ENCODE measurements around the gene ZNF275. TPM values are rescaled to one million over a fixed set of nuclear protein-coding genes. Genes with fewer than 3 reads are reported as not detected.

ZNF275 gene
- total RNA-seq, 1 experiment from 2014 or later = 9.8 TPM

DNA sequence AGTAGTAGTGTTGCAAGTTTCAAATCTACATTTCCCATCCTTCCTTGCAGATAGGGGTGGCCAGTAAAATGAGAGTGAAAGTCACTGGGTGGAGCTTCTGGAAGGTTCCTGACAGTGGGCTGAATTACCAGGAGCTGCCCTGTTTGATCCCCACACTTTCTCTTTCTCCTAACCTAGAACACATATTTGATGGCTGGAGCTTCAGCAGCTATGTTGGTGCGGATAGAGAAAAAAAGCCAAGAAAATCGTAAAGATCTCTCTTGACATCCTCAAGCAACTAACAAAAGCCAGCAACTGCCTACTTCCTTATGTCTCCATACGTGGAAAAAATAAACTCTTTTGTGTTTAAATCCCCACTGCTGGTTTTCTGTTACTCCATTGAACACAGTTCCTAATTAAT lies 32.2 kb downstream of the ZNF275 start:
- ChIA-PET CTCF (no interaction called here), POLR2A (no interaction called here), RAD21 (ENCODE audit: low non-redundant PET in 1 of 2, low total read pairs in 2 of 2, uncharacterized antibody in 2 of 2, unreplicated experiment in 2 of 2) (no interaction called here)
- Histone ChIP-seq H3K4me2 (ENCODE audit: low read length) (no peak overlapping the region), H2AFZ (ENCODE audit: low read depth, low read length, poor library complexity, severe bottlenecking) (no peak overlapping the region), H3K9ac (ENCODE audit: low read length) (no peak overlapping the region), H3K4me3 (replicated peaks in 1 of 2; ENCODE audit: low read depth in 1 of 2, low read length in 2 of 2) (no peak overlapping the region), H3K4me1 (ENCODE audit: control insufficient read depth in 1 of 2, insufficient read depth in 2 of 2, low read length in 2 of 2) (no peaks in the 10 kb centered on the region), H3K9me2 (ENCODE audit: insufficient read depth) (no peaks in the 10 kb centered on the region), H4K20me1 (ENCODE audit: insufficient read depth) (no peaks in the 10 kb centered on the region), H3K79me2 (ENCODE audit: insufficient read depth, low read length) (no peaks in the 10 kb centered on the region), H3K27me3 (ENCODE audit: insufficient read depth, low read length) (peaks cover 4% of the 10 kb centered on the region; the same call in 1 of the 2 replicates), H3K9me3 (ENCODE audit: control insufficient read depth in 1 of 2, insufficient read depth in 1 of 2, low read depth in 1 of 2, low read length in 2 of 2) (no peaks in the 10 kb centered on the region), H3K27ac (ENCODE audit: low read depth, low read length) (no peak overlapping the region), H3K36me3 (ENCODE audit: control insufficient read depth in 1 of 2, insufficient read depth in 2 of 2, low read length in 2 of 2) (no peaks in the 10 kb centered on the region)
- TF ChIP-seq EGR1 (IDR thresholded peaks at IDR 0.05; ENCODE audit: low read depth) = no peak
- no peak for TF ChIP-seq YY1 (IDR thresholded peaks at IDR 0.05; ENCODE audit: extremely low read depth, insufficient replicate concordance, low read depth, low read length)
- no peak for TF ChIP-seq CBX3 (IDR thresholded peaks at IDR 0.05; ENCODE audit: low read depth)
- no peak for TF ChIP-seq CEBPB (IDR thresholded peaks at IDR 0.05; ENCODE audit: low read depth)
- TF ChIP-seq EZH2phosphoT487 (IDR thresholded peaks at IDR 0.05; ENCODE audit: borderline replicate concordance) = no peak
- no peak for TF ChIP-seq ZFX (IDR thresholded peaks at IDR 0.05)
- no peak for TF ChIP-seq SRF (IDR thresholded peaks at IDR 0.05; ENCODE audit: low read depth)
- no peak for TF ChIP-seq RAD21 (IDR thresholded peaks at IDR 0.05; ENCODE audit: low read depth)
- TF ChIP-seq ELF1 (IDR thresholded peaks at IDR 0.05; ENCODE audit: borderline replicate concordance, low read depth) = no peak
- no peak for TF ChIP-seq ZNF274 (IDR thresholded peaks at IDR 0.05; ENCODE audit: low read depth, low read length)
- TF ChIP-seq, protein P1, sequence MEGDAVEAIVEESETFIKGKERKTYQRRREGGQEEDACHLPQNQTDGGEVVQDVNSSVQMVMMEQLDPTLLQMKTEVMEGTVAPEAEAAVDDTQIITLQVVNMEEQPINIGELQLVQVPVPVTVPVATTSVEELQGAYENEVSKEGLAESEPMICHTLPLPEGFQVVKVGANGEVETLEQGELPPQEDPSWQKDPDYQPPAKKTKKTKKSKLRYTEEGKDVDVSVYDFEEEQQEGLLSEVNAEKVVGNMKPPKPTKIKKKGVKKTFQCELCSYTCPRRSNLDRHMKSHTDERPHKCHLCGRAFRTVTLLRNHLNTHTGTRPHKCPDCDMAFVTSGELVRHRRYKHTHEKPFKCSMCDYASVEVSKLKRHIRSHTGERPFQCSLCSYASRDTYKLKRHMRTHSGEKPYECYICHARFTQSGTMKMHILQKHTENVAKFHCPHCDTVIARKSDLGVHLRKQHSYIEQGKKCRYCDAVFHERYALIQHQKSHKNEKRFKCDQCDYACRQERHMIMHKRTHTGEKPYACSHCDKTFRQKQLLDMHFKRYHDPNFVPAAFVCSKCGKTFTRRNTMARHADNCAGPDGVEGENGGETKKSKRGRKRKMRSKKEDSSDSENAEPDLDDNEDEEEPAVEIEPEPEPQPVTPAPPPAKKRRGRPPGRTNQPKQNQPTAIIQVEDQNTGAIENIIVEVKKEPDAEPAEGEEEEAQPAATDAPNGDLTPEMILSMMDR (IDR thresholded peaks at IDR 0.05 in 2 of 3, conservative IDR thresholded peaks at IDR 0.05 in 1 of 3; ENCODE audit: borderline replicate concordance in 1 of 3, insufficient read depth in 1 of 3, low read depth in 2 of 3, low read length in 2 of 3) = no peak
- no peak for TF ChIP-seq EZH2 (IDR thresholded peaks at IDR 0.05)
- TF ChIP-seq, protein P2, sequence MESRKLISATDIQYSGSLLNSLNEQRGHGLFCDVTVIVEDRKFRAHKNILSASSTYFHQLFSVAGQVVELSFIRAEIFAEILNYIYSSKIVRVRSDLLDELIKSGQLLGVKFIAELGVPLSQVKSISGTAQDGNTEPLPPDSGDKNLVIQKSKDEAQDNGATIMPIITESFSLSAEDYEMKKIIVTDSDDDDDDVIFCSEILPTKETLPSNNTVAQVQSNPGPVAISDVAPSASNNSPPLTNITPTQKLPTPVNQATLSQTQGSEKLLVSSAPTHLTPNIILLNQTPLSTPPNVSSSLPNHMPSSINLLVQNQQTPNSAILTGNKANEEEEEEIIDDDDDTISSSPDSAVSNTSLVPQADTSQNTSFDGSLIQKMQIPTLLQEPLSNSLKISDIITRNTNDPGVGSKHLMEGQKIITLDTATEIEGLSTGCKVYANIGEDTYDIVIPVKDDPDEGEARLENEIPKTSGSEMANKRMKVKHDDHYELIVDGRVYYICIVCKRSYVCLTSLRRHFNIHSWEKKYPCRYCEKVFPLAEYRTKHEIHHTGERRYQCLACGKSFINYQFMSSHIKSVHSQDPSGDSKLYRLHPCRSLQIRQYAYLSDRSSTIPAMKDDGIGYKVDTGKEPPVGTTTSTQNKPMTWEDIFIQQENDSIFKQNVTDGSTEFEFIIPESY (IDR thresholded peaks at IDR 0.05; ENCODE audit: extremely low read depth, insufficient replicate concordance, low read length) = no peak
- BruUV-seq (replicated peaks) = no TSS peak
- ATAC-seq (no peak), DNase-seq (ENCODE audit: low read depth, low spot score) (no peak)
- intact Hi-C loops (cut with micrococcal nuclease) = no loop called here

Measured in HCT116 (cell line).